NK-92 treated with Interleukin-12 subunit alpha and Interleukin-12 subunit beta, amount 100 ng/mL, for 24 hours (cell line): ENCODE measurements around the gene PUM2.

Source experiments
- DNase-seq: peaks from one replicate; lab custom pipeline; 2025; lab: John Stamatoyannopoulos, UW

PUM2 gene

DNA sequence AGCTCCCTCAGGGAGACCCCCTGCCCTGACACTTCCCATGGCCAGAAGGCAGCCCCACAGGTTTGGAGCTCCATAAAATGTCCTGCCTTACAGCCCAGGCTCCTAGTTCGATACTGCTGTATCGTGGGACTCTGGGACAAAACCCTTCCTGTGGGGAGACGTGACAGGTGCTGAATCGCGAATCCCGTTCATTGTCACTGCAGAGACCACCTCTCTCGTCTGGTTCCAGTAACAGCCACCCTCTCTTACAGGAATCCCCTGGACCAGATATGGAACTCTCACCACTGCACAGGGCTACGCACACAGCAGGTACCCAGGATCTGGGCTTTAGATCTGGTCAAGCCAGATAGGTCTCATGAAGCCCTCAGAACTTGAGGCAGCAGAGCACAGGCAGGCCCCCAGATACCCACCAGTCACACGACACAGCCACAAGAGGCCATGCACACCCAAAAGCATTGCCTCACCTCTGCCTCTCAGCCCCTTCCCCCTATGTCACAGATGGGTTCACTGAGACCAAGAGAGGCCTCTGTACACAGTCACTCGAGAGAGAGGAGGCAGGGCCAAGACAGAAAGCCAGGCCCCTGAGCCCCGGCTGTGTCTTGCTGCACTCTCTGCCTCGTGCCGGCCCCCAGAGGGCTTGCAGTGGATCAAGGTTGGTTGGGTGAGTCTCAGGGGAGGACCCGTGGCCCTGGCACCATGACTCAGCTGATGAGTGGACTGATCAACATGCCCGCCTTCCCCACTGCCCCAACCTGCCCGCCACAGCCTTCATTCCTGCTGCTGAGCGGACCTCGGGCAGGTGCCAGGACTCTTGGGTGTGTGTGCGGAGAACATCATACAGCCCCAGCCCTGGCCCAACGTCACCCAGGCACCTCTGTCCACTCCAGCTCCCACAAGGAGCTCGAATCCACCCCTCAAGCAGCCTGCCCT is 133.3 kb downstream of the PUM2 start:
- no peak for DNase-seq

DNA sequence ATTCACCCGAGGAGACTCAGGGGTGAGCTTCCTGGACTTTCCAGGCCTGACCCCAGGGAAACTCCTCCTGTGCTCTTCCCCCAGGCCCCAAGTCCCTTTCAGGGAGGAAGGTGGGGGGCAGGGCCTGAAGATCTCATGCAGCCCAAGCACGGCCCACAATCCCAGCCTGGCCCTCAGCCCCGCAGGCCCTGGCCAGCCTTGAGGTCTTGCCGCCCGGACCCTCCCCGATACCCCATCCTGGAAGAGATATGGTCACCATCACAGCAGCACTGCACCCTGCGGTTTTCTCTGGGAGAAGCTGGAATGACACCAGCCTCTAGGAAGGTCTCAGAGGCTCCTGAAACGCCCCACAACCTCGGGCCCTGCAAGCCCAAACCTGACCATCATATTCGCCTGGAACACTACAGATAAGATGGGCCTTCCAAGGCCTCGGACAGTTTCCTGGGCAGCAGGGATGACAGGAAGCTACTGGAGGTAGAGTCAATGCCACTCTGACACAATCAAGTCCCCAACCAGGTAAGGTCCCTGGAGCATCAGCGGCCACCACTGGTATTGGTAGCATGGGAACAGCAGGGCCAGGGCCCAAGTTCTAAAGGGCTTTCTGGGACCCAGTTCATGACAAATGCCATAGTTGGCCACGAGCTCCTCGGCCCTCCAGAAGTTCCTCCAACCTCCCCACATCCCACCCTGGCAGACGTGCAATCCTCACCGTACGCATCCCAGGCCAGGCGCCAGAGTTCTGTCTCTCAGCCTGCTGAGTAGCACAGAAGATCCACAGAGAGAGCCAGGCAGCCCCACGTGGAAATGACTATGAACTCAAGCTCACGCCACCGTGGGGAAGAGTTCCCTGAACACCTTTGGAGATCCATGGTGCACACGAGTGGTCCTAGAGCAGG is 134.3 kb downstream of the PUM2 start:
- no peak for DNase-seq

DNA sequence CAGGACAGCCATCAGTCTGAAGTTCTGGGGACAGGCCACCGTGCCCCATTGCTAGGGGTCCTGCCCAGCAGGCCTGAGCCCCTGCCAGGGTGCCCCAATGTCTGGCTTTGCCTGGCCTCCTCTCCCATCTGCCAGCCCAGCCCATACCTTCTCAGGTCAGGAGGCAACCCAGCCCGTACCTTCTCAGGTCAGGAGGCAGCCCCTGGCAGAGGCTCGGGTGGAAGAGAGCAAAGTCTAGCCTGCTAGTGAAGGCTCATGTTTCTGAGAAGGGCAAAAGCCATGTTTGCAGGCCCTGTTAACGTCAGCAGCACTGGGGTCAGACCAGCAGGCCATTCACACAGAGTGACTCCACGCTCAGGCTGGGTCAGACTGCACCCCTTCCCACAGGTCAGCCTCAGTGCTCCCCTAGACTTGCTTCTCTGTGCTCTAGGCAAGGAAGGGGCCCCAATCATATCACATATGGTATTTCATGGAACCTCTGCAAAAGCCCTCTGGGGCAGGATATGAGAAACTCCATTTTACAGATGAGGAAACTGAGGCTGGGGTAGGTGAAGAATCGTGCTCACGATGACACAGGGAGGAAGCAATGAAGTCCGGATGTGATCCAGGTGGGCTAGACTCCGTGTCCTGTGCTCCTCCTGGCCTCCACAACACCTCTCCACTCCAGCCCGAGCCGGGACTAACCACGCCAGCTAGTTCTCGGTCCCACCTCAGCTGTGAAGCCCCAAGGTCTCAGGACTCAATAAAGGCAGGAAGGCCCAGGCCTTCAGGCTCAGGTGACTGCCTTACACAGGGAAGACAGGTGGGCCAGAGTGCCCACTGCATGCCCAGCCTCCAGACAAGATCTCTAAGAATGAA is 135.2 kb downstream of the PUM2 start:
- DNase-seq = no peak

DNA sequence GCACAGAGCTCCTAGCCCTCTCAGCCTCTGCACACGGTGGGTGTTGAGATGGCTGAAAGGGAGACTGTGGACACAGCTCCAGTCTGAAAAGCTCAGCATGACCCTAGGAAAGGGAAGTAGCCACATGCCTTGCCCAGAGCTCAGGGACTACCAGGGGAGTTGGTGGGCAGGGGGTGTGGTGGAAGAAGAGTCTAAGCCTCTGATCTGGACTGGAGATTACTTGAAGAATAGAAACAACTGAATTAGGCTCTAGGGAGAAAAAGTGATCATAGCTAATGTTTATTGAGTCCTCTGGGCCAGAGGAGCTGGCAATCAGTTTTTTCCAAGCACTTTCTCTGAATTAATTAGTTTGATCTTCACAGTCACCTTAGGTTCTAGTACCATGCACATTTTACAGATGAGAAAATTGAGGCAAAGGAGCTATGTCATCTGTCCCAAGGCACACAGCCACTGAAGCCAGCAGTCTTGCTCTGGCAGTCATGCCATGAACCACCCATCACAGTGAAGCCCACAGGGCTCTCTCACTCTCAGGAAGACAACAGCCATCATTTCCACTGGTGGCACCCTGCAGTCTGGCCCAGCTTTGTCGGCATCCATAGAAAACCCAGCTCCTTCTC is 136.0 kb downstream of the PUM2 start:
- no peak for DNase-seq

DNA sequence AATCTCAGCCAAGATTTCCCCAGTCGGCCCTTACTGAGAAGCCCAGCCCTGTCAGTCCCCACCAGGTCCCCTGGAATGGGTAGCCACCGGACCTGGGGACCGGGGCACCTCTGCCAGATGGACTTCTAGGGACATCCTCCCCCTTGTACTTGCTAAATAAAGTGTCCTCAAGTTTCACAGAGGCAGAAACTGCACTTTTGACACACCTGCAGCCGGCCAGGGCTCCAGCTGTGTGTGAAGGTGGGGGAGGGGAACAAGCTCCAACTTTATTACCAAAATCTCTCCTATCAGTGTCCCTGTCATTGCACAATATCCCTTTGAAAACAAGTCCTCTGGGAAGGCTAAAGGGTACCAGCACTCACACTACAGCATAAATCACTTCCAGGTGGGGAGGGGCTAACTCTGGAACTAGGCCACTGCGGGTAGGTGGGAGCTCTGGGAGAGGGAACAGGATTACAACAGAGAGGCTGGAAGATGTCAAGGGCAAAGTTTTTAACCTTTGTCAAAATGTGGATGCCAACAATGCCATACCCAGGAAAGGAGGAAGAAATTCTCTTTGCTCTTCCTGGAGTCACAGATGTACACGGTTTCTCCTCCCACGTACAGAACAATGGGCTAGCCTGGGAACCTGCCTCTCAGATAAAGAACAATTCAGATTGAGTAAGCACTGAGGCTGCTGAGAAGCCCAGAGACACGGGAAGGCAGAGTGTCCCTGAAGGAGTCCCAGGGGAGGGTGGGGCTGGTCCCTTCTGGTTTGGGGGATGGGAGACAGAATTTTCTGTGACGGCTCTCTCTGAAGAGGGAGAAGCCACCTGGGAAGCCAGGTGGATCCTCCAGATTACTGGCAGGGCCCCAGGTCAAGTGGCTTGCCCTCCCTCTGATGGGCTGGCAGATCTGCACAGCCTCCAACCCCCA is 136.7 kb downstream of the PUM2 start:
- no peak for DNase-seq

DNA sequence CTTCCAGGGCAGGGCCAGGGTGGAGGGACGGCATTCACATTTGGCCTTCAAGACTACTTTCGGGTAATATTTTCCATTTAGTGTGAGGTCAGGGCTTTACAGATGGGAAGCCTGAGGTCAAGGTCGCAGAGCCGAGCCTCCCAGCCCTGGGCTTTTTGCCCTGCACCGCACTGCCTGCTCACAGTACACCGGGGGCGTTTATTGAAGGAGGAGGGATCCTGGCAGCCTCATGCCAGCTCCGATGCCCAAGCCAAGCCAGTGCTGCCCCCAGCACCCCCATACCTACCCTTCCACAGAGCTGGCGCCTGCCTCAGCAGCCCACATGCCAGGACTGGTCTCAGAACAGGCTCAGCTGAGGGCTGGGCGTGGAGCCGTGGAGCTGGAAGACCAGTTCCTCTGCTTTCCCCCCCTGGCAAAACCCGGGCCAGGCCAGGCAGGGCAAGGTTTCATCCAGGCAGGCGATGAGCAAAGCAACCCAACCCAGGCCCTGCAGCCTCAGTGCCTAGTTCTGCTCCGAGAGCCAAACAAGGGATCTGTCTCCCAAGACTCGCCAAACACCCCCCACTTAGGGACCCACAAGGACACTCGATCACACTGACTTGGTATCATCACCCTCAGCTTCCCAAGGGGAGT is 137.7 kb downstream of the PUM2 start:
- no peak for DNase-seq

DNA sequence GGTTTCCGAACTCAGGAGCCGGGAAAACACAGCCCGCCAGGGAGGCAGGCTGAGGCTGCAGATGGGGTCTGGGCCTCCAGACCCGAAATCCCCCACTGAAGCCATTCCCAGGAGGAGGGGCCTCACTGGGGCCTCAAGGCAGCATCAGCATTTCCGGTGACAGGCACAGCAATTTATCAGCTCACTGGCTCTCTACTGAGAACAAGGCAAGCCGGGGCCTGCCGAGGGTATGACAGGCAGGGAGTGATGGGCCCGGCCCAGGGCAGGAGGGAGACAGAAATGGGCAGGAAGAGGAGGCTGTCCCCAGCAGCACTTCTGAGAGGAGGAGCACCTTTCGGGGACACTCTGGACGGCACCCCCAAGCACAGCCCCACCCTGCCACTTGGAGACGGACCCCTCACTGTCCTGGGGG is 138.2 kb downstream of the PUM2 start:
- no peak for DNase-seq

DNA sequence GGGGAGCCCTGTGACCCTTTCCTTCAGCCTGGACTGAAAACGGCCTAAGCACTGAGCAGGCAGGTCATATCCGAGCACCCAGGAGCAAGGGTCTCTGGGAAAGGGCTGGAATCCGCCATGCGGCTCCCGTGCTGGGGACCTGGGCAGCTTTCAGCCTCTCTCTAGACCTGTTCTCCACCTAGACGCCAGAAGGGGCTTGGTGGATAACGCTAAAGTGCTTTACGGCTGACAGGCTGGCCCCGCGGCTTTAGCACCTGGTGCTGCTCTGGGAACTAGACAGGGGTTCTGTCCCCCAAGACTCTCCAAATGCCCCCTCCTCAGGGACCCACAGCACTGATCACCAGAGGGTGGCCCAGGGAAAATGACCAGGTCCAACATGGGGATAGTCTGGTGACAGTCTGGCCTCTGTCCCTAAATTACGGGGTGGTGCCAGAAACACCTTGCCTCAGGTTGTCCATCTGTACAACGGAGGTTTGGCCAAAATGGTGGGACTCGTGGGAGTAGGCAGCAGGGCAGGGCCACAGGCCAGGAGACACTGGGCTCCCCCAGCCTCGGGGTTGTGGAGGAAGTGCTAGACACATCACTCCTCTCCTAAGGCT is 138.7 kb downstream of the PUM2 start:
- no peak for DNase-seq

DNA sequence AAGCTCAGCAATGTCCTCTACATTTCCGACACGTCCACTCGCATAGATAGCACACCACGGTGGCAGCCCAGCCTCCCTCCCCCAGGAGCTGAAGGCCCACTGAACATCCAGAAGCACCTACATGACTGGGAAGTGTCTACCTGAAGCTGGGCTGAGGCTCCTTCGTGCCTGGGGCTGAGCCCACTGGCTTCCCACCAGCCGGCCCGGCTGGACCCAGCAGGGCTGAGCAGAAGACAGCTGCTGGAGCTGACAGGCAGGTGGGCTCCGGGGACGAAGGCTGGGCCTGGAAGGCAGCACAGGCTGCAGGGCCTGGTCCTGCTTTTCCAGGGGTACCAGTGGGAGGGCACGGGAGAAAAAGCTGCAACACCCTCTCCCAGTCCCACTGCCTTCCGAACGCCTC is 139.2 kb downstream of the PUM2 start:
- no peak for DNase-seq

DNA sequence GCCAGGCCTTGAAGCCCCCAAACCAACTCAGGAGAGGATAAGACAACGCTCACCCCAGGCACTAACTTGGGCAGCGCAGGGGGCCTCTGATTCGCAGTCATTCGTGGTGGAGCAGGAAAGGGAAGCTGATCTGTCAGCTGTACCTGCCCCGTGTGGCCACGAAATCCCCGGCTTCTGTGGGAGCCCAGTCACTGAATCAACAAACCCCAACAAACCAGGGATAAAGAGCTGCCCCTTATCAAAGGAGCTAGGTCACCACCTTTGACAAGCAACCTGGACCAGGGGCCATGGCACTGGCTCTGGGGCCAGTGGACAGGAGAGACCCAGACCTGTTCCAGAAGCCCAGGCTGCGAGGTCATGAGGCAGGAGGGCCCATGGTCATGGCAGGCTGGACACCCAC is 140.2 kb downstream of the PUM2 start:
- no peak for DNase-seq

DNA sequence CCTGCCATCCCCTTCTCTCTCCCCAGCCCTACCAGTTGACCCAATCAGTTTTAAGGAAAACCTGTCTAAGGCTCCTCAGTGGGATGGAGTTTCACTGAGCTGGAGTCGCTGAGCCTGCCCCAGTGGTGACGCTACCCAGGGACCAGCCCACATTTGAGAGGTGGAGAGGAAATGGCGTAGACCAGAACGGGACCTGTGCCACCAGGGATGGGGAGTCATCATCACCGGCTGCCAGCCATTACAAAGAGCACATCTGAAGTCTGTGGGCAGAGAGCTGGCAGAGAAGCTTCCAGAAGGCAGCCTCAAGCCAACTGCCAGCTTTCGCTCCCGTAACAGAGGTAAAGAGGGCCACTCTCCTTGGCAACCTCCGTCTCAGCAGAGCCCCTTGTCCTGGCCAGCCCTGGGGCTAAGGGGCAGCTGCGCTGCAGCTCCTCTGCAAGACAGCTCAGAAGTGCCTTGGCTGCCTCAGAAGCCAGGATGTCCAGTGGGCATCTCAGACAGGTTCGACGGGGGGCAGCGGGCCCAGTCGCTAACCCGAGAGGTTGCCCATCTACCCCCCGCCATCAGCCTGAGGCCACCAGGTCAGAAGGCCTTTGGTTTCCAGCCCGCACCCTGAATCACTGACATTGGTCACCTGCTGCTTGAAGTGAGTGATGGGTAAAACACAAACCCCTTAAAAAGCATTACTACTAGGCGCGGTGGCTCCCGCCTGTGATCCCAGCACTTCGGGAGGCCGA is 141.1 kb downstream of the PUM2 start:
- no peak for DNase-seq

DNA sequence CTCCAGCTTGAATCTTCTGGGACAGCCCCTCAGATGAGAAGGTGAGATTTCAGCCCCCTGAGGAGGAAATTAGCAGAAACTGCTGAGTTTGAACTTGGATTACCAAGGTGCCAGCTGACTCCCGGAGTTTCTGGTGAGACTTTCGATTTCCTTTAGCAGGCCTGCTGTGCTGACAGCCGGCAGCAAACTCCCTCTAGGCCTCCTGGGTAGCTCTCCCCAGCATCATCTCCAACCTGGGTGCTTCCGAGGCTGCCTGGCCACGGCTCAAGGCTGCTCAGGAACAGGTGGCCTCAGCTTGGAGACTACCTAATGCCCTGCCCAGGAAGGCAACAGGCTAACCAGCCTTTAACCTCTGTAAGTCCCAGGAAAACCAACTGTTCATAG is 142.2 kb downstream of the PUM2 start:
- DNase-seq = no peak

DNA sequence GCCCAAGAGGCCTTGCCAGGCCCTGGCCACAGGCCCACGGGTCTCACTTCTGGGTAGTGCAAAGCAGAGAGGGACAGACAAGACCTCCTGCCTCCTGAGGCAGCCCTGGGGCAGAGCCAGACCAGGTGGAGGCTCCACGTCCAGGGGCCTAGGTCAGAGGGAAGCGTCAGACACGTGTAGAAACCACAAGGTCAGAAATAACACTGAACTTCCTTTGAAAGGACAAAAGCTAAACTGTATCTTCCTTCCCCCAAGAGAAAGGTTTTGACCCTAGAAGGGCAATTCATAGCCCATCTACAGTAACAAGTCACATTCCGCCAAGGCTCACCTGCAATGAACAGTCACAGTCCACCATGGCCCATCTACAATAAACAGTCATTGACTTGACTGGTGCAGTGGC is 143.6 kb downstream of the PUM2 start:
- DNase-seq = no peak

DNA sequence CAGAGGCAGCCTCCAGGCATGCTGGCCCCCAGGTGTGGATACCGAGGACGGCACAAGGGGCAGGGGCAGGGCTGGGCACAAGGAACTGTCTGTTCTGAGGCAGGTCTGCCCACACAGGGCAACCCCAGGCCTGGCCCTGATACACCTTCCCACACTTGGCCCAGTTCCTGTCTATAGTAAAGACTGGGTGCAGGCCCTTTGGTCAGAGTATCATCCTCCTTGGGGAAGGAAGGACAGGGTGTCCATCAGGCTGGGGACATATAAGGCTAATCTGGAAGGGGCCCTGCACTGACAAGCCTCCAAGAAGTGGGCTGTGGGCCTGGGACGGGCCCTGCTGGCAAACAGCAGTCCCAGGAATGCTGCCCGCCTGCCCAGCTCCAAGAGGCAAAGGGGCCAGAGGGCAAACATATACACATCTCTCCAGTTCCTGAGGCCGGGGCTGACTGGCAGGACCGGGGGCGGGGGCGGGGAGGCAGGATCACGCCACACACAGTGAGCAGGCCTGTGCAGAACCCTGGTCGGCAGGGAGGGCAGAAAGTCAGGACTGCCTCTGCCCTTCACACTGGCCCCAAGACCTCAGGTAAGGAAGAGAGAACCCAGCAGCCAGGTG is 144.6 kb downstream of the PUM2 start:
- no peak for DNase-seq

DNA sequence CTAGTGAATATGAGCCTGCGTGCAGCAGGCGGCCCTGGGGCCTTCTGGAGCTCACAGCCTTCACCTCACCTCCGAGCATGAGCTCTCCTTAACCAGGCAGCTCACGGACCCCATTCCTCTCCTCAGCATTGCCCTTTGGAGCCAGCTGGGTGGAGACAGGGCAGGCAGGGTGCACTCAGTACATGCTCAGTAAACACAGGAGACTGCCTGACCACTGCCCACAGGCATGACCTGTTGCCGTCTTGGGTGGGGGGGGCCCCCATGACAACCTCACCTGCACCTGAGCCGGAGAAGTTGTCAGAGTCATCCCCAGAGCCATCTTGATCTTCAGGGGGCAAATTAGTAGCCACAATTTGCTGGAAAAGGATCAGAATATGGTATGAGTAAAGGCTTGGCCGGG is 145.6 kb downstream of the PUM2 start:
- DNase-seq = no peak

DNA sequence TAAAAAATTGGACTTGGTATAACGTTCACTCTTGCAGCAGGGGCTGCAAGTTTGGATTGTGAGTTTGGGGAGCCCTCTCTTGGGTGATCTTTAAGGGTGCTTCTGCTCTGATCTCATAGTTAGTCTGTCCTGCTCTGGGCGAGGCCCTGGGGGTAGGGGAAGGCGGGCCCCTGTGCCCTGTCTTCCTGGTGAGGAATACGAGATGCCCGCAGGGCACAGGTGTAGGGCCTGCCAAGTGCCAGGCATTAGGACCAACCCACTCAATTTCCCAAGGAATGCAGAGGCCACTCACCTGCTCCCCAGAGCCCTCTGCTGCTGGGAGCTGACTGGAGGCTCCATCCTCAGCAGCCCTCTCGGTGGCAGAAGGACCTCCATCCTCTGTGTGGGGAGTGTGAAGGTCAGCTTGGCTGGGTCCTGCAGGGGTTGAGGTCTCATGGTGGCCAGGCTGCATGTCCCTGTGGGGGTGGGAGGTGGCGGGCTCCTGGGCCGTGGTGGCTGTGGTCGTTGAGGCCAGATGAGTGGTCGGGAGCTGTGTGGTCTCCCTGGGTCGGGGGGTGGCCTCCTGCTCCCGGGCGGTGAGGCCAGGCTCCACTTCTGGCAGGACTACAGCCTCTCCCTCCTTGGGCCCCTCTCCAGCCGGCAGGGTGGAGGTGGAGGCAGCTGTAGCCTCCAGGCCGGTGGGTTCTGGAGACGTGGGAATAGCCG is 147.0 kb downstream of the PUM2 start:
- no peak for DNase-seq

DNA sequence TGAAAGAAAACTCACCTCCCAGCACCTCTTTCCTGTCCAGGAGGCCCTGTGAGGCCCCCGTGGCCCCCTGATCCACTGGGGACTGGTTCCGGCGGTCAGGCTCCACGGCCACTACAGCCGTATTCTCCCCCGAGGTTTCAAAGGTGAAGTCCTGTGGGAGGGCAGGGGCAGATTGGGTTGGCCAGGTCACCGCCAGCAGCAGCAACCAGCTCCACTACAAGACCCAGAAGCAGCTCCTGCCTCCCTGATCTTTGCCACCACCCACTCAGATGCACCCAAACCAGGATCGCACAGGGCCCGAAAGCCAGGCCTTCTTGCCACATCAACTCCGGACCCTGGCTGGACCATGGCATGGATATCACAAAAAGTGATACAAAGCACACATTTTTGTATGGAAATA is 147.6 kb downstream of the PUM2 start:
- no peak for DNase-seq

DNA sequence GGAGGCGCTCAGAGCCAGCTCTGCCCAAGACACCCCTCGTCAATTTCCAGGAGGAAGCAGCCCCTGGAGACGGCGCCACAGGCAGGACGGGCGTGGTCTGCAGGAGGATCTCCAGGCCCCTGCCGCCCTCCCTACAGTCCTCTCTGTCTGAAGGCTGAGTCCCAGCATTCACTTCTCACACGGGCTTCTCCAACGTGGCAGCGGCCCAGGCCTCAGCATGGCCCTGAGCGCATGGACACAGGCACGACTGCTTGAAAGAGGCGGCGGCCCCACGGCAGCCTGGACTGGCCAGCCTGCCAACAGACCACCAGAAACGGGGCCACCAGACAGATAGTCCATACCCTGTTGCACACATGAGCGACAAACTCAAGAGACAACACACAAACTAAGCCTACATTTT is 149.0 kb downstream of the PUM2 start:
- DNase-seq = no peak
